NCI-H82 (cell line): ENCODE measurements around the gene ZMPSTE24.
A peak's percentile ranks its signal among the peaks of the same experiment; 100 is the strongest.

Experiments
- DNase-seq: peaks from one replicate; lab custom pipeline; 2025; lab: John Stamatoyannopoulos, UW

The ZMPSTE24 gene

DNA sequence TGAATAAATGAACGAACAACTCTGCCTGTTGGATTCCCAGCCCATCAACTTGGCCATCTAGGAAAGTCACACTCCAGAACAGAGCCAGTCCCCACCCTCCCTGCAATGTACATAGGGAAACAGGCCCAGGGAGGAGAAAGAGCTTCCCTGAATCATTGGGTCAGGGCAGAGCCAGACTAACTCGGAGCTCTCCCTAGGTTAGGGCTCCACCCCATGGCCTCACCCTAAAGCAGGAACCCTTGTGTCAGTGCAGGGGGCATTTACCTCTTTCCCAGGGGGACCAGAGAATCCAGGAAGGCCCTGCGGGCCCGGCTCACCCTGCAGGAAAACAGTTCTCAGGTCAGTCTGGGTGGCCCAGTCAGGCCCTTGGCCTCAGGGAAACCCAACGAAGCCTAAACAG, 47.4 kb downstream of the ZMPSTE24 start:
- peak; percentile 21 for DNase-seq

GRCh38 chr1:40305871-40306270, 47.8 kb downstream of the ZMPSTE24 start:
- DNase-seq = no peak

- no peak for DNase-seq
Observed at GRCh38 chr1:40306296-40306695, 48.3 kb downstream of the ZMPSTE24 start.

- DNase-seq = no peak
Observed at GRCh38 chr1:40307186-40307585, 49.1 kb downstream of the ZMPSTE24 start.

- no peak for DNase-seq
Observed at GRCh38 chr1:40308036-40308727, 50.1 kb downstream of the ZMPSTE24 start.

DNA sequence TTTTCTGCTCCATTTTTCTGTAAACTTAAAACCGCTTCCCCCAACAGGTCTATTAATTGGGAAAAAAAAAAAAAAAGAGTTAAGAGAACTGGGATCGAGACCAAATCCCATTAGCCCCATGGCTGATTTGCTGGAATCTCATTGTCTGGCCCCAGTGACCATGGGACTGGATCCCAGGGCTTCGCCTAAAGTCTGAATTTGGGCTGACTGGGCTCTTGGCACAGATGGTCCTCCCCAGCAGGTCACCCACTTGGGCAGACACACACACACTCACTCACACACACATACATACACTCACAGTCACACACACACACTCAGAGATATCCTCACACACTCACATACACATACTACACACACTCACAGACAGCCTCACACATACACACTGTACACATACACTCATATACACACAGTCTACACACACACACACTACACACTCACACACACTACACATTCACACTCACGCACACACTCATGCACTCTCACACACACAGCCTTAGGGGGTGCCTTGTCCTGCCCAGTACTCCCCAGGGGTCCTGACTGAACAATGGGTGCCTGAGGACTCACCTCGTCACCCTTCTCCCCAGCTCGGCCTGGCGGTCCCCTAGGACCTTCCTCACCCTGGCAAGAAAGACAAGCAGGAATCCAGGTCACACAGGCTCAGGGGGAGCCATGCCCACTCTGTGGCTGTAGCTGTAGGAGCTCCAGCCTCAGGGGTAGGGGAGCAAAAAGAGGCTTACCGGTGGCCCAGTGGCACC, 51.5 kb downstream of the ZMPSTE24 start:
- peak; percentile 54 for DNase-seq

GRCh38 chr1:40310129-40310461, 52.1 kb downstream of the ZMPSTE24 start:
- DNase-seq = no peak

GRCh38 chr1:40310983-40311642, 53.1 kb downstream of the ZMPSTE24 start:
- DNase-seq = no peak

DNA sequence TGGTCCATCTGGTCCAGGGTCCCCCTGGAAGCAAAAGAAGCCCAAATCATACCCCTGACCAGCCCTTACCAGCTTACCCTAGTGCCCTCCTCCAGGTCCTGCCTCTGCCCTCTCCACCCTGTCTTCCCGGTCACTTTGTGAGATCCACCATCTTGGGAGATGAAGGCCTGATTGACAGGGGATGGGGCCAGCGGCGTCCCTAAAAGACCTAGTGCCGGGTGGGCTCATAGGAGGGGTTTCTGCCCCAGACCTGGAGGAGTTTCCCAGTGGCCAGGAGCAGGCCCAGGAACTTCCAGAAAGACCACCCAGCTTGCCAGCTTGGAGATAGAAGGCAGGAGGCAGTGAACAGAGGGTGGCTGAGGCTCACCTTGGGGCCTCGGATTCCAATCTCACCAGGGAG, 53.7 kb downstream of the ZMPSTE24 start:
- no peak for DNase-seq

DNA sequence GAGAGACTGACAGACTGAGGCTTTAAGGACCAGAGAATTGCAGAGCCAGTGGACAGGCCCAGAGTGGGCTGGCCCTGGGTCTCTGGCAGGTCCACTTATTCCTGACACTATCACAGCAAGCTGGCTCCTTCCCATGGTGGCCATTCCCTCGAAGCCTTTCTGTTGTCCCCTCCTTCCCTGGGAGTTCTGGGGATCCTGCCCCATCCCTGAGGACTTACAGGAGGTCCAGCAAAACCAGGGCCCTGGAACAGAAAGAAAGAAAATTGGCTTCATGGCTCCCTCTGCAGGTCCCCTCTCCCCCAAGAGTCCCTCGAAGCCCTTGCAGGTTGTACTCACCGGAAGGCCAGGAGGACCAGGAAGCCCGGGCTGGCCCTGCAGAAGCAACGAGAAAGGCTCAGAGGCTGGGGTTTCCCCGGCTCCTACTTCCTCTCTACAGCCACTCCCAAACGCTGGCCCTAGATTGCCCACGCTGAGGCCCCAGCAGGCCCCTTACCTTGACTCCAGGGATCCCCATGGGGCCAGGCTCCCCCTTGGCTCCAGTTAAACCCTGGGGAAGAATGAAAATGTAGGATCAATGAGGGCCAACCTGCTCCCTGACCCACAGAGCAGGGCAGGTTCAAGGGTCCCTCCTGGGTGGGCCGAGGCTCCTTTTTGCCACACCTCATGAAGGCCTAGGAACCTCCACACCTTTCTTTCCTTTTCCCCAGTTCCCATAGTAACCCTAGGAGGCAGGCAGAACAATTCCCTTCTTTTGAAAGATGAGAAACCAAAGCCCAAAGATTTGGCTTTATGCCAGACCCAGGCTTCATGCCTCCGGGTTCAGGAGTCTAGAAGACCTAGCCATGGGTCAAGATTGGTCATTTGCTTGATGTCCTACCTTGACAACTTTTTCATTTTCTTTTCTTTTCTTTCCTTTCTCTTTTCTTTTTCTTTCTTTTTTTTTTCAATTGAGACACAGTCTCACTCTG, 54.5 kb downstream of the ZMPSTE24 start:
- DNase-seq = peak; percentile 15

DNA sequence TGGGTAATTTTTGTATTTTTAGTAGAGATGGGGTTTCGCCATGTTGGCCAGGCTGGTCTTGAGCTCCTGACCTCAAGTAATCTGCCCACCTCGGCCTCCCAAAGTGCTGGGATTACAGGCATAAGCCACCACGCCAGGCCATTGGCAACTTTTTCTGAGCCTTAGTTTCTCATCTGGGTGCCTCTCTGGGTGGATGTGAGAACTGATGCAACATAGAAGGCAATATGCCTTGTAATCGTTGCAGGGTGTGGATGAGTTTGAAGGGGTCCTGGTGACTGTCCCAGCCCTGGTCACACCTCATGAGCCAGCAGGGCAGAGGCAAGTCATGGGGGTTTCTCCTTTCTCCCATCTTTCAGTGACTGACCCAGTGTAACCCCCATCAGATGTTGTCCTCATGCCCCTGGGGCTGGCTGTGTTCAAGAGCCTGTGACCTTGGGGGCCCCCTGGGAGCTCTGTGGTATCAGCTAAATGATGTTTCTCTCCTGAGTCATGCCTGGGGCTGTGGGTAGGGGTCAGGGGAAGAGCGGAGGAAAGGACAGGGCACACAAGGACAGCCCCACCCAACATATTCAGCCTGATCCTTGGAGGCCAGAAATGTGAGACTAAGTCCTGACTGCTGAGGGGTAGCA, 55.4 kb downstream of the ZMPSTE24 start:
- no peak for DNase-seq

DNA sequence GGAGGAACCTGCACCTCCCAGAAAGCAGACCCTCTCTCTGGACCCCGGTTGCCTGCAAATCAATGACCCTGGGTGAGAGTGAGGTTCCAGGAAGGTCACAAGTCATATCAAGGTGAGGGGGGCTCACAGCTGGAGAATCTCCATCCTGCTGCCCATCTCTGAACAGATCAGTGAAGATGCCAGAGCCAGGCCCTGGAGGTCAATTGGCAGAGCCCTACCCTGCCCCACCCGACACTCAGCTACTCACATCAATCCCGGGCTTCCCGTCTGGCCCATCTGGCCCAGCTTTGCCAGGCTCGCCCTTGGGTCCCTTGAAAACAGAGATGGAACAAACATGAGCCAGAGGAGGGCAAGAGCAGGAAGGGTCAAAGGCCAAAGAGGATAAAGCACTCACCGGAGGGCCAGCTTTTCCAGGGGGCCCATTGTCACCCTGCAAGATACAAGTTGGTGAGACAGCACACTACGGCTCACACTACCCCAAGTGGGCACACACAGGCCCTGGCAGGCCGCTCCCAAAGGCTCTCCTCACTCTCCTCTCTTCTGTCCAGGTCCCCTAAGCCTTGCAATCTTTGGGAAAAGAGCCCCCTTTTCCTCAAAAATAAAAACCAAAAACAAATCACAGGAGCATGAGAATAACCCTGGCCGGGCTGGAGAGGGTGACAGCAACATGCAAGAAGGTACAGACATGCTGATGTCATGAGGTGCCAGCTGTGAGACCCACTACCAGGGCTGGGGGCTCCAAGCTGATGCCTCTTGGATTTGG, 56.1 kb downstream of the ZMPSTE24 start:
- DNase-seq = no peak

GRCh38 chr1:40314721-40315238, 56.7 kb downstream of the ZMPSTE24 start:
- DNase-seq = no peak

GRCh38 chr1:40315239-40315794, 57.3 kb downstream of the ZMPSTE24 start:
- DNase-seq = peak; percentile 83

DNA sequence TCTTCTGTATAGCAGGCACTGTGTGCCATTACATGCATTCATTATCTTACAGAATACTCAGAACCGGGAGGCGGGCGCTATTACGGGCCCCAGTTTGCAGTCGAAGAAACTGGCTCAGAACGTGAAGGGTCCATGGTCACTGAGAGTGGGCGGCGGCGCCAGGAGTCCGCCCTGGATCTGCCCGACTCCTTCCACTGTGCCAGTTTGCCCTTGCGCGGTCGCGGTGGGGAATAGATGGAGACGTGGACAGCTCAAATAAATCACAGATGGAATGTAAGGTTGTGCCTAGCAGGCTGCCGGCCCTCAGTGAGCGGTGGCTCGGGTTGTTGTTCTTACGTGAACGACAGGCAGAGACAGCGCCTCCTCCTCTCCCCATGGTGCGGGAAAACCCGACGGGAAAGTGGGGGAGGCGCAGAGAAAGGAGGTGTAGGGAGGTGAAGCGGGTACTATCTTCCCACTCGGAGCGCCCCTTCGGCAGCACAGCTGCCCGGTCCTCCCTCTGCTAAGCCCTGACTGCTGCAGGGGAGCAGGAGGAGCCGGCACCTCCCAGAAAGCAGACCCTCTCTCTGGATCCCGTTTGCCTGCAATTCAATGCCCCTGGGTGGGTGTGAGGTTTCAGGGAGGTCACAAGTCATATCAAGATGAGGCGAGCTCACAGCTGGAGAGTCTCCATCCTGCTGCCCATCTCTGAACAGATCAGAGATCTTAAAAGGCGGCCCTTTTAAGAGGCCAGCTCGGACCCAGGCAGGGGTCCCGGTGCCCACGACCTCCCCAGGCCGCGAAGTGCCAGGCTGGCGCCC, 58.0 kb downstream of the ZMPSTE24 start:
- peak; percentile 65 for DNase-seq

- DNase-seq = peak; percentile 70
Observed at GRCh38 chr1:40316595-40317393, 58.8 kb downstream of the ZMPSTE24 start, which contains the start of gene COL9A2. COL9A2 (minus strand) TSS chr1:40317286; CDS start chr1:40317197, 89 bp downstream.

DNA sequence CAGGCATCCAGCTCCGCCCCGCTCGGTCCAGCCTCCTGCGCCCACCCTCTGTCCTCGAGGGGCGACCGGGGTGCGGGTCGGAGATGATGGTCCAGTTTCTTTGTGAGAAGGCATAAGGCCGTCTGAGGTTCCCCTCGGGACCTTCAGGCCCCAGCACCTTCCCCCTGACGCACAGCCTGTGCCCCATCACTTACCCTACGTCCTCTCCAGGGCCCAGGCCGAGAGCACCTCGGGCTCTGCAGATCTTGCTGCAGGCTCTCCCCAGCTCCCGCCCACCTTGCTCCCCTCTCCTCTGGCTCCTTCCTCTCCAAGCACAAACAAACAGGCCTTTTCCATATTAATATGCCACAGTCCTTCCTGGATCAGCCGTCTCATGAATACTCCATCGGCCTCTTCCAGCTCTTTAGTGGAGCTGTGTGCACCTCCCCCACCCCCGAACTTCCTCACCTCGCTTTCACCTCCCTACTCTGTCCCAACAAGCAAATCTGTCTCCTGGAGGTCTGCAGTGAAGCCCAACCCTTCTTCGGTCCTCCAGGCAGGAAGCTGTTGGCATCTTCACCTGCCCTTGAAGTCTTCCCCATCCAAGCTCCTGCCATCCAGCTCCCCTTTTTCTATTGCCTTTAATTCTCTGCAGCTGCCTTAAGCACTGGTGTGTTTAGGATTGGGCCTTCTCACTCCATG, 59.5 kb downstream of the ZMPSTE24 start:
- DNase-seq = no peak

GRCh38 chr1:40318476-40318875, 60.4 kb downstream of the ZMPSTE24 start:
- no peak for DNase-seq
